ENCODE results near the gene SKIC2.

GRCh38 chr6:31947864-31948263 lies 11.1 kb upstream of the SKIC2 start:
- TF ChIP-seq POLR2A (IDR thresholded peaks at IDR 0.05): no peak
- no peak for TF ChIP-seq CTCF (IDR thresholded peaks at IDR 0.05)
